ENCODE measurements around the gene NPAS3. TPM values are rescaled to one million over a fixed set of nuclear protein-coding genes. Genes with fewer than 3 reads are reported as not detected.

The NPAS3 gene
- total RNA-seq, 4 donors from 2014 or later, result 1.5 to 12.3 (median 3.4) TPM

GRCh38 chr14:33315217-33315616 lies 376.5 kb downstream of the NPAS3 start:
- no peaks in the 10 kb centered on the region for H3K4me1 ChIP-seq
- TF ChIP-seq EP300 (IDR thresholded peaks at IDR 0.05), result no peak
- TF ChIP-seq CTCF (IDR thresholded peaks at IDR 0.05), result no peak
- TF ChIP-seq POLR2A (IDR thresholded peaks at IDR 0.05), result no peak

GRCh38 chr14:33315721-33316120 lies 377.0 kb downstream of the NPAS3 start:
- WGBS, 2 donors, result 55 to 58% methylated on average over 2 of the region's 2 CpGs
- H3K4me3 ChIP-seq, result no peak overlapping the region

More at GRCh38 chr14:33315217-33315616, 376.5 kb downstream of the NPAS3 start:
- no peaks in the 10 kb centered on the region for H3K27me3 ChIP-seq
- no peak overlapping the region for H3K4me3 ChIP-seq
- H3K36me3 ChIP-seq, result no peaks in the 10 kb centered on the region
- H3K27ac ChIP-seq, result no peak overlapping the region
- 88 to 92% methylated on average over 3 of the region's 3 CpGs for WGBS, 2 donors
- no peak for DNase-seq (ENCODE audit: low spot score in 2 of 2)
- no peaks in the 10 kb centered on the region for H3K9me3 ChIP-seq

GRCh38 chr14:33317675-33318074 lies 379.0 kb downstream of the NPAS3 start:
- Histone ChIP-seq H3K9me3 (no peaks in the 10 kb centered on the region), H3K4me1 (no peaks in the 10 kb centered on the region), H3K27me3 (no peaks in the 10 kb centered on the region), H3K36me3 (no peaks in the 10 kb centered on the region), H3K27ac (no peak overlapping the region), H3K4me3 (no peak overlapping the region)
- TF ChIP-seq EP300 (IDR thresholded peaks at IDR 0.05), result no peak
- no peak for TF ChIP-seq POLR2A (IDR thresholded peaks at IDR 0.05)
- TF ChIP-seq CTCF (IDR thresholded peaks at IDR 0.05), result no peak
- 63 to 72% methylated on average over 5 of the region's 5 CpGs for WGBS, 2 donors
- DNase-seq (ENCODE audit: low spot score in 2 of 2), result no peak

More at GRCh38 chr14:33315721-33316120, 377.0 kb downstream of the NPAS3 start:
- no peak overlapping the region for H3K27ac ChIP-seq
- H3K36me3 ChIP-seq, result no peaks in the 10 kb centered on the region
- H3K27me3 ChIP-seq, result no peaks in the 10 kb centered on the region
- TF ChIP-seq CTCF (IDR thresholded peaks at IDR 0.05), result no peak
- no peaks in the 10 kb centered on the region for H3K4me1 ChIP-seq
- H3K9me3 ChIP-seq, result no peaks in the 10 kb centered on the region
- peak in 1 of 2 donors; percentile 9 for DNase-seq (ENCODE audit: low spot score in 2 of 2)

GRCh38 chr14:33323979-33324378 lies 385.3 kb downstream of the NPAS3 start:
- Histone ChIP-seq H3K4me3 (no peak overlapping the region), H3K27me3 (no peaks in the 10 kb centered on the region), H3K27ac (no peak overlapping the region), H3K4me1 (no peaks in the 10 kb centered on the region), H3K36me3 (no peaks in the 10 kb centered on the region), H3K9me3 (no peaks in the 10 kb centered on the region)
- DNase-seq (ENCODE audit: low spot score in 2 of 2), result no peak
- TF ChIP-seq POLR2A (IDR thresholded peaks at IDR 0.05), result no peak
- TF ChIP-seq CTCF (IDR thresholded peaks at IDR 0.05), result no peak
- no peak for TF ChIP-seq EP300 (IDR thresholded peaks at IDR 0.05)
- 88 to 92% methylated on average over 7 of the region's 7 CpGs for WGBS, 2 donors

- Histone ChIP-seq H3K4me1 (no peaks in the 10 kb centered on the region), H3K27me3 (no peaks in the 10 kb centered on the region), H3K27ac (no peak overlapping the region), H3K4me3 (no peak overlapping the region), H3K9me3 (peaks cover 0 to 6% (median 0%) of the 10 kb centered on the region in 4 donors), H3K36me3 (no peaks in the 10 kb centered on the region)
- TF ChIP-seq CTCF (IDR thresholded peaks at IDR 0.05) (no peak), POLR2A (IDR thresholded peaks at IDR 0.05) (no peak), EP300 (IDR thresholded peaks at IDR 0.05) (no peak)
- no peak for DNase-seq (ENCODE audit: low spot score in 2 of 2)
- WGBS, 2 donors, result 87 to 93% methylated on average over 11 of the region's 11 CpGs
These were observed 392.7 kb downstream of the NPAS3 start for GRCh38 chr14:33331176-33331949.

Data from tibial nerve (tissue), 4 donors.